Measurements from ENCODE around the gene FIBP. TPM values are rescaled to one million over a fixed set of nuclear protein-coding genes. Genes with fewer than 3 reads are reported as not detected.
"Not testable (repeated sequence)": the region's sequence is repeated elsewhere in the genome, so short reads cannot be mapped to it uniquely, and the experiment has no call there.

The FIBP gene
- total and polyA plus RNA-seq, 9 donors, result 32.5 to 74.2 (median 44.2) TPM

- intact Hi-C loops (cut with DNase I), result no loop called here
- DNase-seq, result no peak
- Histone ChIP-seq H3K9me3 (no peaks in the 10 kb centered on the region), H3K27me3 (peaks cover 4% of the 10 kb centered on the region), H3K4me3 (no peak overlapping the region), H3K4me1 (ENCODE audit: insufficient read depth) (peaks cover 14% of the 10 kb centered on the region), H3K36me3 (no peaks in the 10 kb centered on the region), H3K27ac (no peak overlapping the region)
- WGBS, 3 donors, result 82 to 89% (median 87%) methylated on average over 14 of the region's 14 CpGs
- TF ChIP-seq POLR2A (IDR thresholded peaks at IDR 0.05) (no peak), CTCF (IDR thresholded peaks at IDR 0.05) (no peak), EP300 (IDR thresholded peaks at IDR 0.05) (no peak)
These were observed 8.0 kb upstream of the FIBP start for GRCh38 chr11:65896034-65896999.

GRCh38 chr11:65895482-65895981, 7.3 kb upstream of the FIBP start:
- H3K27ac ChIP-seq, result no peak overlapping the region
- intact Hi-C loops (cut with DNase I), result no loop called here
- 89 to 92% (median 92%) methylated on average over 5 of the region's 5 CpGs for WGBS, 3 donors
- no peak for DNase-seq
- H3K4me1 ChIP-seq (ENCODE audit: insufficient read depth), result peaks cover 16% of the 10 kb centered on the region
- H3K9me3 ChIP-seq, result no peaks in the 10 kb centered on the region
- TF ChIP-seq CTCF (IDR thresholded peaks at IDR 0.05) (no peak), POLR2A (IDR thresholded peaks at IDR 0.05) (no peak), EP300 (IDR thresholded peaks at IDR 0.05) (no peak)
- no peaks in the 10 kb centered on the region for H3K36me3 ChIP-seq
- H3K27me3 ChIP-seq, result peaks cover 4% of the 10 kb centered on the region
- H3K4me3 ChIP-seq, result no peak overlapping the region

GRCh38 chr11:65894034-65894591, 5.8 kb upstream of the FIBP start:
- H3K27ac ChIP-seq, result no peak overlapping the region
- WGBS, 3 donors, result 79 to 88% (median 88%) methylated on average over 16 of the region's 16 CpGs
- no peaks in the 10 kb centered on the region for H3K9me3 ChIP-seq
- TF ChIP-seq EP300 (IDR thresholded peaks at IDR 0.05), result no peak
- TF ChIP-seq CTCF (IDR thresholded peaks at IDR 0.05), result no peak
- no peak for TF ChIP-seq POLR2A (IDR thresholded peaks at IDR 0.05)
- no peaks in the 10 kb centered on the region for H3K36me3 ChIP-seq
- peaks cover 4% of the 10 kb centered on the region for H3K27me3 ChIP-seq
- H3K4me1 ChIP-seq (ENCODE audit: insufficient read depth), result peaks cover 18% of the 10 kb centered on the region
- DNase-seq, result no peak
- H3K4me3 ChIP-seq, result no peak overlapping the region
- intact Hi-C loops (cut with DNase I), result no loop called here

GRCh38 chr11:65892661-65893317, 4.5 kb upstream of the FIBP start:
- WGBS, 3 donors, result 63 to 68% (median 67%) methylated on average over 10 of the region's 10 CpGs
- Histone ChIP-seq H3K27ac (peak overlapping the region in 1 of 2 donors; percentile 95), H3K36me3 (no peaks in the 10 kb centered on the region), H3K4me1 (ENCODE audit: insufficient read depth) (peaks cover 19% of the 10 kb centered on the region), H3K27me3 (no peaks in the 10 kb centered on the region), H3K9me3 (no peaks in the 10 kb centered on the region), H3K4me3 (no peak overlapping the region)
- TF ChIP-seq EP300 (IDR thresholded peaks at IDR 0.05), result no peak
- TF ChIP-seq CTCF (IDR thresholded peaks at IDR 0.05), result no peak
- TF ChIP-seq POLR2A (IDR thresholded peaks at IDR 0.05), result no peak
- peak in 1 of 5 donors; percentile 22 for DNase-seq
- intact Hi-C loops (cut with DNase I), result no loop called here

- intact Hi-C loops (cut with DNase I); H3K36me3 ChIP-seq; H3K27me3 ChIP-seq; DNase-seq; H3K9me3 ChIP-seq: not testable (repeated sequence)
- H3K4me1 ChIP-seq (ENCODE audit: insufficient read depth), result peaks cover 21% of the 10 kb centered on the region
- WGBS, 3 donors, result 29 to 34% (median 32%) methylated on average over 5 of the region's 5 CpGs
- peak overlapping the region; percentile 55 for H3K4me3 ChIP-seq
- peak overlapping the region; percentile 91 to 95 for H3K27ac ChIP-seq
These were observed 3.9 kb upstream of the FIBP start for GRCh38 chr11:65892137-65892540.

All from ovary (tissue), 9 donors.